GM18909 (cell line): ENCODE measurements around the gene ETV4.

Experiments
- ATAC-seq: cut with Tn5 transposase; IDR thresholded peaks from one replicate; pipeline ENCODE4 v1.9.1; 2021; ENCODE audit warnings: mild to moderate bottlenecking; ENCODE audit not compliant: unreplicated experiment, poor library complexity

ETV4 gene

GRCh38 chr17:43546319-43547188 lies at the start of gene ETV4:
ETV4 (minus strand) TSS chr17:43546340; CDS start chr17:43545617, 723 bp downstream.
- ATAC-seq, result peak; percentile 82

DNA sequence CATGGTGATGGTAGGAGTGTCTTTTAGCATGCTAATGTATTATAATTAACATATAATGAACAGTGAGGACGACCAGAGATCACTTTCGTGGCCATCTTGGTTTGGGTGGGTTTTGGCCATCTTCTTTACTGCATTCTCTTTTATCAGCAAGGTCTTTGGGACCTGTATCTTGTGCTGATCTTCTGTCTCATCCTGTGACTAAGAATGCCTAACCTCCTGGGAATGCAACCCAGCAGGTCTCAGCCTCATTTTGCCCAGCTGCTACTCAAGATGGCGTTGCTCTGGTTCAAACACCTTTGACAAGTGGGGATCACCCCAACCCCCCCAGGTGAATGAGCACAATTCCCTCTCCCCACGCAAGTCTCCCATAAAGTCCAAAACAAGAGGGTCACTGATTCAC lies 49.3 kb upstream of the ETV4 start:
- ATAC-seq, result no peak

DNA sequence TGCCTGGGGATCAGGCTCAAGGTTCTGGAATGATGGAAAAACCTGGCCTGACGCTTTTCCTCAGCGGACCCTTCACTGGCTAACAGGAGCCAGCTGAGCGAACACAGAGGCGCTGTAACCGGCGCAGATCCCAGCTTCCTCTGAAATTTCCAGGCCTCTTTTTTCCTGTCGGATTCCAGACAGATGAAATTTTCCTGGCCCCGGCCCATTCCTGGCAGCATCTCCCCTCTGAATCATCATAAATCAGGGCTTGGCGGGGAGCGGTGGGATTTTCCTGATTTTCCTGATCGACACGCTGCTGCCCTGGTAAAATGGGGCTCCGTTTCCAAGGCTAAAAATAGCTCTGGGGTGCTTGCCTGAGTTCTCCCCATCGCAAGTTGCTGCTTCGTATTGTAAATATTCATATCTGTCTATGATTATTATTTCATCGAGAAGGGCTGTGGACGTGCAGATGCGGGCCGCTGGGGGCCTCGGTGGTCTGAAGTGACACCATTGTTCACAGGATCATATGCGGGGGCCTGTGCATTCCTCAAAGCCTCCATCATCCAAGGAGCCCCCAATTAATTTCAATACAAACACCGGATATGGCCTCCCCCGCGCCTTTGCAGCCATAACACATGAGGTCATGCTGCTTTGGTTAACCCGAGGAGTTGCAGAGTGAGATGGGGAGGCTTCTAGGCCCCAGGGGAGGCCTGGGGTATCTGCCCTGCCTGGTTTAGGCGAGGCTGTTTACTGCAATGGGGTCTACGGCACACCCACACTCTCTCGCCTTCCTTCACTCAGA lies 45.8 kb upstream of the ETV4 start:
- ATAC-seq, result no peak

- no peak for ATAC-seq
Observed at GRCh38 chr17:43591001-43591400, 44.9 kb upstream of the ETV4 start.

- no peak for ATAC-seq
Observed at GRCh38 chr17:43588664-43589435, 42.7 kb upstream of the ETV4 start.

- no peak for ATAC-seq
Observed at GRCh38 chr17:43588121-43588520, 42.0 kb upstream of the ETV4 start.

DNA sequence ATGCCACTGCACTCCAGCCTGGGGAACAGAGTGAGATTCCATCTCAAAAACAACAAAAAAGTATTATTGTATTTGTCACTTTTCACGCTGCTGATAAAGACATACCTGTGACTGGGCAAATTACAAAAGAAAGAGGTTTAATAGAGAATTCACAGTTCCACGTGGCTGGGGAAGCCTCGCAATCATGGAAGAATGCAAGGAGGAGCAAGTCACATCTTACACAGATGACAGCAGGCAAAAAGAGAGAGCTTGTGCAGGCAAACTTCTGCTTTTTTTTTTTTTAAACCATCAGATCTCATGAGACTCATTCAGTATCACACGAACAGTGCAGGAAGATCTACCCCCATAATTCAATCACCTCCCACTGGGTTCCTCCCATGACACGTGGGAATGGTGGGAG lies 41.5 kb upstream of the ETV4 start:
- no peak for ATAC-seq

GRCh38 chr17:43584666-43585102 lies 38.5 kb upstream of the ETV4 start:
- ATAC-seq, result no peak

- ATAC-seq, result no peak
Observed at GRCh38 chr17:43583332-43583731, 37.2 kb upstream of the ETV4 start.

DNA sequence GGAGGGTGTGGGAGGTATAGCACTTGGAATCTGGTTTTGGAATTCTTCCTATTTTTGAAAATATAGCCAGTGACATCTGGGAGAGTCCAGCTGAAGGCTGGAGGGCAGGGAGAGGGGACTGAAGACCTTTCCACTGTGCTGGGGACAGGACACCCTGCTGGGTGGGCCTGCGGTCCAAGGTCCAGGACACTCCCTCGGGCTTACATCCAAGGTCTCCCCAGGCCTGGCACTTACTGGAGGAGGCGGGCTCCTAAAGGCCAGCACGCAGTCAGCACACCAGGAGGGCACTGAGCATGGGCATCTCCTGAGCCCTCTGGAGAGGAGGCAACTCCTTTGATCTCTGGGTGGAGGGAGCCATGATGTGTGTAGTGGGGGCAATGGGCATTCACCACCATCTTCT lies 35.5 kb upstream of the ETV4 start:
- ATAC-seq, result no peak

DNA sequence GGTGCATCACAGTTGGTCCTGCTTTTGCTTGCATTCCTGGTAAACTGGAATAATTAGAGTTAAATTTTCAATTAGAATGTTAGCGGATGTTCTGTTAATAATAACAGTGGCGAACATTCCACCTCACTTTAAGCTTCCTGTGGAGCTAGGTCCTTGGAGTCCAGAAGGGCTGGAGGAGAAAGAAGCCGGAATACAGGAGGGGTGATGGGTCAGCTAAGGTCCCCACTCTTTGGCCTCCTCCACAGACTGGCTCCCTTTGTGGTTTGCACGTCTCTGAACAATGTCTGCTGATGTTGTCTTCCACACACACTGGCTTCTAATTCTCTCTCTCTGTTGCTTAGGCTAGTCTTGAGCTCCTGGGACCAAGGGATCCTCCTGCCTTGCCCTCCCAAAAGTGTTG lies 35.0 kb upstream of the ETV4 start:
- no peak for ATAC-seq

- ATAC-seq, result no peak
Observed at GRCh38 chr17:43579566-43580140, 33.5 kb upstream of the ETV4 start.

DNA sequence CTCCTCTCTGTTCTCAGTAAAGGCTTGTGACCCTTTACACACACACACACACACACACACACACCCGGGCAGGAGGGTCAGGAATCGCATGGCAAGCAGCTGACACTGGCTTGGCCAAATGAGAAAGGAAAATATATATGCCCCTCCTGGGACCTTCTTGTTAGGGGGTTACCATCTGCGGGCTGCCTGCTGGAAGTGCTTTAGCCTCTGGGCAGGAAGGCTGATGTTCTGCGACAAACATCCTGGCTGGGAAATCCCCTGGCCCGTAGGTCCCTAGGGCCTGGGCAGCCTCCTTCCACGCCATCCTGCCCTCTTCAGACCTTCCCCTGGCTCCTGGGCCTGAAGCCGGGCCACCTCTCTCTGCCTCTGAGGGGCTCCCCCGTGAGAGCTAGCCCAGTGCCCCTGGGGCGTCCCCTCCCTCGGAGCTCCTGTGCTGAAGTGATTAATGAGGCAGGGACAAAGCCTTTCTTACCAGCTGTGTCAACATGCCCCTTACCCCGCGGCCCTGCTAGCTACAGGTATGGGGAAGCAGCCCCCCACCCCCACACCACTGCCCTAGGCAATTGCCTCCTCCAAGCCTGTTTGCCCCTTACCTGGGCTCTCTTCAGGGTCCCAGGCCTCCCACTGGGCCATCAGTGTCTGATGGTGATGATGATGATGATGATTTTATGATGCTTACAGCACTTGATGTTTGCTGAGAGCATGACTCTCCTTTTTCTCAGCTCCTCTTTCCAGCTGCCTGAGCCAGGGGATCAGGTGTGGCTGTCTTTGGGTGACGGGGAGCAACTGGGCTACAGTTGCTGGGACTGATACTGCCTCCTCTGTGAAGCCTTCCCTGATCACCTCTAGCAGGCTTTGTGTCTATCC lies 32.8 kb upstream of the ETV4 start:
- peak; percentile 67 for ATAC-seq

GRCh38 chr17:43578404-43578698 lies 32.2 kb upstream of the ETV4 start:
- peak; percentile 14 for ATAC-seq

- no peak for ATAC-seq
Observed at GRCh38 chr17:43577664-43578403, 31.7 kb upstream of the ETV4 start.

DNA sequence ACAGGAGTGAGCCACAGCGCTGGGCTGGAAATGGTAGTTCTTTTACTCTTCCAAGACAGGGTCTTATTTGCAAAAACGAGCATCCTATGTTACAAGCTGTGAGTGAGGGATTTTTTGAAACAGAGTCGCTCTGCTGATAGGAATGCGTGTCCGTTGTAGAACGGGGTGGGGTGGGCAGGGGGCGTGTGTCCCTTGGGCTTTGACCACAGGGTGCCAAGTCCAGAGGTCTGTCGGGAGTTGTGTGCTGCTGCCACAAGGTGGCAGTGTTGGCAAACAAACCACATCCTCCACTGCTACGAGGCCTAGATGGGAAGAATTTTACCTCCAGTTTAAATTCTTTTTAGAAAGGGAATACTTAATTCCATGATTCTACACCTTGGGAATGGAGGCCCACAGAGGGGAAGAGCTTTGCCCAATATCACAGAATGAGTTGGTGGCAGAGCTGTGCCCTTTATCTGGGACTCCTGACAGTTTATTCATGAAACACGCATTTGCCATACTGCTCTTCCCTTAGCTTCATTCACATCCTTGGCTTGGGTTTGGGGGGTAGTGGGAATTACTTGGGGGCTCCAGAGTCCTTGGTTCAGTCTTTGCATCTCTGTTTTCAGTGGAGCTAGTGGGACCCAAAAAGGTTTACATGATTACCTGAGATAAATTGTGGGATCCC lies 30.6 kb upstream of the ETV4 start:
- no peak for ATAC-seq

GRCh38 chr17:43574896-43575525 lies 28.9 kb upstream of the ETV4 start:
- no peak for ATAC-seq

- ATAC-seq, result no peak
Observed at GRCh38 chr17:43574348-43574747, 28.2 kb upstream of the ETV4 start.
